ENCODE results near the gene PLPP6. TPM values are rescaled to one million over a fixed set of nuclear protein-coding genes. Genes with fewer than 3 reads are reported as not detected.

PLPP6 gene
- total and polyA plus RNA-seq, 8 donors: 5.7 to 10.5 (median 9.6) TPM

GRCh38 chr9:4666042-4666699, 4.1 kb downstream of the PLPP6 start, which contains the start of gene SPATA6L:
Gene SPATA6L, minus strand, starts transcription at chr9:4666480. Its CDS starts 230 bp downstream, at chr9:4666250.
- no peak for TF ChIP-seq CTCF (IDR thresholded peaks at IDR 0.05)
- Histone ChIP-seq H3K9me3 (no peaks in the 10 kb centered on the region), H3K4me3 (peak within 1 kb of the TSS; percentile 27 to 46), H3K36me3 (no peaks in the 10 kb centered on the region), H3K27ac (peak within 1 kb of the TSS; percentile 68 to 87), H3K27me3 (peaks cover 0 to 4% of the 10 kb centered on the region in 2 donors), H3K4me1 (peaks cover 13 to 51% of the 10 kb centered on the region in 2 donors)
- ATAC-seq (peak; percentile 79), DNase-seq (peak; percentile 67 to 92 (median 87))
- intact Hi-C loops (cut with DNase I): no loop called here

DNA sequence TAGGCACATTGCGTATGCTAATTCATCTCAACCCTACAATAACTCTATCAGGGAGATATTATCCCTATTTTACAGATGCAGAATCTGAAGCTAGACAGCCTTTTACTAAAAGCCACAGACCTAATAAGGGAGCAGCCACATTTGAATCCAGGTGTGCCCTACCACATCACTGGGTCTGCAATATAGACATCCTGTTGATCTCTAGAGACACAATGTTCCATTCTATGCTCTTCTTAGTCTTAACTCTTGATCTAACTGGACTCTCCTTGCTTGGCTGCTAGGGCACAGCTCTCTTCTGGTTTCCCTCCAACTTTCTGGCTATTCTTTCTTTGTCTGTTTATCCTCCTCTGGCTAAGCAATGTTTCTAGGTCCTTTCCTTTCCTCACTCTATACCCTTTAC, 5.6 kb downstream of the PLPP6 start:
- DNase-seq (no peak), ATAC-seq (no peak)
- Histone ChIP-seq H3K27ac (no peak overlapping the region), H3K4me3 (no peak overlapping the region), H3K36me3 (no peaks in the 10 kb centered on the region), H3K9me3 (no peaks in the 10 kb centered on the region), H3K27me3 (peaks cover 0 to 4% of the 10 kb centered on the region in 2 donors), H3K4me1 (peaks cover 9 to 40% of the 10 kb centered on the region in 2 donors)
- intact Hi-C loops (cut with DNase I): no loop called here
- TF ChIP-seq CTCF (IDR thresholded peaks at IDR 0.05): no peak

DNA sequence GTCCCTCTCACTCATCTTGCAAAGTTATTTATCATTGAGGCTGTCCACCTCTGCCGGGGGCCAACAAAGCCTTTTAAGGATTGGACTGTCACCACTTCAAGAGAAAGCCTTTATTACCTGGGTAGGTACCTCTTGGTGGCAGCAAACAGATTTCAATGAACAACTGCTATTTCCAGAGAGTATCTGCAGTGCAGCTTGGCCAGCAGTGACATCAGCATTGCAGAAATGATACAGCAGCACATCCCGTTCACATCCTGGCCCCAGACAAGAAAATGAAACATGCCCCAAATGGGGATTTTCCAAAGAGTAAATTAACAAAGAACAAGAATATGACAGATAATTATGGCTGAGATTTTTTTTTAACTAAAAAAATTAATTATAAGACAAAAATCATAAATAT, 6.5 kb downstream of the PLPP6 start:
- intact Hi-C loops (cut with DNase I): no loop called here
- Histone ChIP-seq H3K4me3 (no peak overlapping the region), H3K9me3 (no peaks in the 10 kb centered on the region), H3K27ac (no peak overlapping the region), H3K27me3 (peaks cover 0 to 4% of the 10 kb centered on the region in 2 donors), H3K36me3 (no peaks in the 10 kb centered on the region), H3K4me1 (peaks cover 6 to 30% of the 10 kb centered on the region in 2 donors)
- no peak for DNase-seq
- no peak for ATAC-seq
- no peak for TF ChIP-seq CTCF (IDR thresholded peaks at IDR 0.05)

DNA sequence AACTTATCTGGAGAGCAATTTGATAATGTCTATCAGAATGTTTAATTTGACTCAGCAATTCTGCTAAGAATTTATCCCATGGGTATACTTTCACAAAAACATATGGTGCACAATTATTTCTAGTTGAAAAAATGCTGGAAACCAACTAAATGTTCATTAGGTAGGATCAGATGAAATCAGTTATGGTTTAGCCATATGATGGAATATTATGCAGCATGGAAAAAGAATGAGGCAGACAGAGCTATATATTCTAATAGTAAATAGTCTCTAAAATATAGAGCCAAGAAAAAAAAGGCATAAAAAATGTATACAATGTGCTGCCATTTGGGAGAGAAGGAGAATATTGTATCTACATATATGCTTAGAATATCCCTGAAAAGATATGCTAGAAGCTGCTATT, 7.8 kb downstream of the PLPP6 start:
- intact Hi-C loops (cut with DNase I): no loop called here
- no peak for TF ChIP-seq CTCF (IDR thresholded peaks at IDR 0.05)
- ATAC-seq (no peak), DNase-seq (no peak)
- no peak overlapping the region for H3K27ac ChIP-seq
- no peak overlapping the region for H3K4me3 ChIP-seq
- H3K36me3 ChIP-seq: no peaks in the 10 kb centered on the region
- no peaks in the 10 kb centered on the region for H3K9me3 ChIP-seq
- peaks cover 3 to 18% of the 10 kb centered on the region in 2 donors for H3K4me1 ChIP-seq
- H3K27me3 ChIP-seq: peaks cover 0 to 4% of the 10 kb centered on the region in 2 donors

DNA sequence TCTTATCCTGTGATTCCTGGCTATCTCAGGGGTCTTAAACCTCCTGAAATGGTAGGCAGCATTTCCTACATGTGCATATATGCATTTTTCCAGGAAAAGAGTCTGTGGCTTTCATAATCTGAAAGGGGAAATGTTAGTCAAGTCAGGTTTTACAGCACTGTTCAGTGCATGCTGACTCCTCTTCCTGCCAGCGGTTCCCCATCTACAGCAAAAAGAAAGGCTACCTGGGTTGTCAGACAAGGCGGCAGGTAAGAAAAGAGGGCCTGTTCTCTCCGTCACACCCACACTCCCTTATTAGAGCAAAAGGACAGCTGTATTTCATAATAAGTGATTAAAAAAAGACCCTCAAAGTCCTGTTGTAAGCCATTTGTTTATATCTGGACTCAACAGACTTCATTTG, 8.5 kb downstream of the PLPP6 start:
- ATAC-seq (no peak), DNase-seq (no peak)
- Histone ChIP-seq H3K27ac (no peak overlapping the region), H3K4me1 (peaks cover 5 to 11% of the 10 kb centered on the region in 2 donors), H3K36me3 (no peaks in the 10 kb centered on the region), H3K4me3 (no peak overlapping the region), H3K9me3 (no peaks in the 10 kb centered on the region), H3K27me3 (peaks cover 0 to 4% of the 10 kb centered on the region in 2 donors)
- TF ChIP-seq CTCF (IDR thresholded peaks at IDR 0.05): no peak
- intact Hi-C loops (cut with DNase I): no loop called here

Data from left lung (tissue), 10 donors.